Measurements from ENCODE around the gene RAVER2.
"Not testable (repeated sequence)": the region's sequence is repeated elsewhere in the genome, so short reads cannot be mapped to it uniquely, and the experiment has no call there.

The RAVER2 gene, protein sequence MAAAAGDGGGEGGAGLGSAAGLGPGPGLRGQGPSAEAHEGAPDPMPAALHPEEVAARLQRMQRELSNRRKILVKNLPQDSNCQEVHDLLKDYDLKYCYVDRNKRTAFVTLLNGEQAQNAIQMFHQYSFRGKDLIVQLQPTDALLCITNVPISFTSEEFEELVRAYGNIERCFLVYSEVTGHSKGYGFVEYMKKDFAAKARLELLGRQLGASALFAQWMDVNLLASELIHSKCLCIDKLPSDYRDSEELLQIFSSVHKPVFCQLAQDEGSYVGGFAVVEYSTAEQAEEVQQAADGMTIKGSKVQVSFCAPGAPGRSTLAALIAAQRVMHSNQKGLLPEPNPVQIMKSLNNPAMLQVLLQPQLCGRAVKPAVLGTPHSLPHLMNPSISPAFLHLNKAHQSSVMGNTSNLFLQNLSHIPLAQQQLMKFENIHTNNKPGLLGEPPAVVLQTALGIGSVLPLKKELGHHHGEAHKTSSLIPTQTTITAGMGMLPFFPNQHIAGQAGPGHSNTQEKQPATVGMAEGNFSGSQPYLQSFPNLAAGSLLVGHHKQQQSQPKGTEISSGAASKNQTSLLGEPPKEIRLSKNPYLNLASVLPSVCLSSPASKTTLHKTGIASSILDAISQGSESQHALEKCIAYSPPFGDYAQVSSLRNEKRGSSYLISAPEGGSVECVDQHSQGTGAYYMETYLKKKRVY

DNA sequence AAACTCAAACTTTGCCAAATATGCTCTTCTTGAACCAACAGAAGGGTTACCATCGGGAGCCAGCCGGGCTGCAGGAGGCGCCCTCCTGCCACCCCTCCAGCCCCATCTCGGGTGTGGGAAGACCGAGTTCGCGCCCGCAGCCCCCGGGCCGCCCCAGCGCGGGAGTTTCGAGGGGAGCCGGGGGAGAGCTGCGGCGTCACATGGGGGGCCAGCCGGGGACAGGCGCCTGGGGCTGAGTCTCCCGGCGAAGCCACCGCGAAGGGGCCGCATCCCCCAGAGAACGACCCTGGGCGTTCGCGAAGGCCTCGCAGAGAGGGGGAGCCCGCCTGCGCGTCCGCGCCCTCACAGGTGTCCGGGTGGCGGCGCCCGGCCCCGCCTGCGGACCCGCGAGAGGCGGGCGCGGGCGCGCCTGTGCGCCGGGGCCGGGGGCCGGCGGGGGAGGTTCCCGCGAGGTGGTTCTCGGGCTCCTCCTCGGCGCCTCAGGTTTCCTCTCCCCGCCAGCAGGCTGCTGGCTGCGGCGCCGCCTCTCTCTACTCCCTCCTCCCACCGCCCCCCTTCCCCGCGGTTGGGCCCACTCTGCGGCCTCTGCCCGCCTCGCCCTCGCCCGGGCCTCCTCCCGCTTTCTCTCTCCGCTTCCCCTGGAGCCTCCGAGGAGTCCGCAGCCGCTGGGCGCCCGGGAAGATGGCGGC, at the start of gene RAVER2:
RAVER2 (plus strand) TSS at position 584 of the 689 bp plus-strand sequence; CDS start at position 682, 98 bp downstream.
- DNase-seq, result peak; percentile 63

- no peak for DNase-seq
Measured at GRCh38 chr1:64696879-64697278, 48.0 kb upstream of the RAVER2 start.

DNA sequence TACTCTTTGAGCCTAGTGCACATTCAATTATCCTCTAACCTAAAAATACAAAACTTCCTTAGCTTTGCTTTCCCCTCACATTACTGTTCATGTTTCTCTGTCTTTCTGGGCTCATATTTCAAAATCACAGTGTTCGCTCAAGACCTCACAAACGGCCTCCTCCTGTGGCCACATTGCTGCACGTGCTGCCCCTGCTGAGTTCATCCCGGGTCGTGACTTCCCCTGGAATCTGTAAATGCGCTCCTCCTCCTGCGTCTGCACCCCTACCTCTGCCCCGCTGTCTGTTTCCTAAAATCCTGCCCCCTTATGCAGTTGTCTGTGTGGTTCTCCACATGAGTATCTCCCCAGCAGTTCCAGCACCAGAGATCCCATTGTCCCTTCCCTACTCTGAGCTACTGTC, 45.5 kb upstream of the RAVER2 start:
- no peak for DNase-seq

- no peak for DNase-seq
Measured at GRCh38 chr1:64701071-64701470, 43.8 kb upstream of the RAVER2 start.

- DNase-seq, result no peak
Measured at GRCh38 chr1:64701886-64702285, 43.0 kb upstream of the RAVER2 start.

DNA sequence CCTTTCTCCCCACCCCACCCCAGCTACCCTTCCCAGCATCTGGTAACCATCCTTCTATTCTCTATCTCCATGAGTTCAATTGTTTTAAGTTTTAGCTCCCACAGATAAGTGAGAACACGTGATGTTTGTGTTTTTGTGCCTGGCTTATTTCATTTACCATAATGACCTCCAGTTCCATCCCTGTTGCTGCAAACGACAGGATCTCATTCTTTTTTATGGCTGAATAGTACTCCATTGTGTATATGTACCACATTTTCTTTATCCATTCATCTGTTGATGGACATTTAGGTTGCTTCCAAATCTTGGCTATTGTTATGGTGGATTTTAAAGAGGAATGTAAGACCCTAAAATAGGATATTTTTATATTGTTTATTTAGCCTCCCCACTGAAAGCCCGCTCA, 42.2 kb upstream of the RAVER2 start:
- DNase-seq, result not testable (repeated sequence)

DNA sequence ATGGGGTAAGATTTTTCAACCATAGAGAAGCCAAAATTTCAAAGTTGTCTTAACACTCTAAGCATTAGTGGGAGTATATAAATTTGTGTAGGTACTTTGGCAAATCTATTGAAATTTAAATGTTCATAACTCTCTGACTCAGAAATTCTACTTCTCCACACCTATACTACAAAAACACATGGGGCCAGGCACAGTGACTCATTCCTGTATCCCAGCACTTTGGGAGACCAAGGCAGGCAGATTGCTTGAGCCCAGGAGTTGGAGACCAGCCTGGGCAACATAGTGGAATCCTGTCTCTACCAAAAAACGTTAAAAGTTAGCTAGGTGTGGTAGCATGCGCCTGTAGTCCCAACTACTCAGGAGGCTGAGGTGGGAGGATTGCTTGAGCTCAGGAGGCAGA, 41.3 kb upstream of the RAVER2 start:
- no peak for DNase-seq

DNA sequence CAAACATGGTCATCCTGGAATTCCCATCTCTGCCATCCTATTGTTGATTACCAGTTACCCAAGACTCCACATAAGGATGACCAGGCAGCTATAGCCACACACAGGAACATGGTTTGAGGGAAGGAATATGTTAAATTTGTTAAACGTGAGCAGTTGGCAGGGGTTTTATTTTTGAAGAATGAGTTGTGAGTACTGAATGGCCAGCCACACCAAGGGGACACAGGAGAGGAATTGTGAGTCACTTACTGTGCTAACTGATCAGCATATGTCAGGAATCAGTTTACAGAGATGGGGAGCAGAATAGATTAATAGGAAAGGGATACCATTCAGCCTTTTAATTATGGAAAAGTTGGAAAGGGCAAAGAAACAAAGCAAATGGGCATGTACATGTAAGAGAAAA, 39.3 kb upstream of the RAVER2 start:
- DNase-seq, result no peak

- DNase-seq, result no peak
Measured at GRCh38 chr1:64711266-64711665, 33.6 kb upstream of the RAVER2 start.

- DNase-seq, result no peak
Measured at GRCh38 chr1:64712049-64712448, 32.8 kb upstream of the RAVER2 start.

- no peak for DNase-seq
Measured at GRCh38 chr1:64715186-64715585, 29.7 kb upstream of the RAVER2 start.

GRCh38 chr1:64721135-64721534, 23.7 kb upstream of the RAVER2 start:
- no peak for DNase-seq

DNA sequence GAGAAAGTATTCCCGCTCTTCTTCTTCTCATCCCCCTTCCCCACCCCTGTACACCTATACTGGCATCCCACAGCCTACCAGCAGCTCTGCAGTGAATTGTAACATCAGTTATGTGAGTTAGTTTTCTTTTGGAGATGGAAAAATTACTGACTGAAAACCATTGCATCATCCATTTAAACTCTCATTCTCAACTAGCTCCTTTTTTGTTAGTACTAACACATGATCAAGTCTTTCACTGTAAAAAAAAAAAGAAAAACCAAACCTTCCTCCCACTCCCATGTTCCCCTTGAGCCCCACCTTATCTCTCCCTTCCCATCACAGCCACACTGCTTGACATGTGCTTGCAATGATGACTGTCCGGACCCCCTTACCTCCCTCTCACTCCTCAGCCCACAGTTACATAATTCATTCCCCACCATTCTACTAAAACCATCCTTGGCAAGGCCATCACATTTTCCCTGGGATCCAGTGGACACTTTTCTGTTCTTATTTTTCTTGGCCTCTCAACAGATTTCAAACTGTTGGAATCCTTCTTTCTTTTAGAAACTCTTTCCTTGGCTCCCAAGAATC, 23.2 kb upstream of the RAVER2 start:
- DNase-seq, result no peak

DNA sequence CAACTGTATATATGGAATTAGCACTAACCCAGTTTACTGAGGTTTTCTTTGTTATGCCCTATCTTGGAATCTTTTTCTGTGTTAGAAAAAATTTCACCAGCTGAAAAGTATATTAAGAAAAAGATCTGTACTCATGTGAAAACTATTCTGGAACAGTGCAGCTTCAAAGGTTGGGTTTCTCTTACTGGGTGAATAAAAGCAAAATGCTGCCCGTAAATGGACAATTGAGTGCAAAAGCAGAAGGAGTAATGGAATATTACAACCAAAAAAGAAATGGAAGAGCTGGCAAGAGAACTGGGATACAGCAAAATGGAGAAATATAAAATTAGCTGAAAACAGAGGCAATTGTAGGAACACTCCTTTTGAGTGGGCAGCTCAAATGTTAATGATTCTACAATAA, 17.0 kb upstream of the RAVER2 start:
- DNase-seq, result no peak

GRCh38 chr1:64733581-64734286, 11.1 kb upstream of the RAVER2 start:
- DNase-seq, result no peak

DNA sequence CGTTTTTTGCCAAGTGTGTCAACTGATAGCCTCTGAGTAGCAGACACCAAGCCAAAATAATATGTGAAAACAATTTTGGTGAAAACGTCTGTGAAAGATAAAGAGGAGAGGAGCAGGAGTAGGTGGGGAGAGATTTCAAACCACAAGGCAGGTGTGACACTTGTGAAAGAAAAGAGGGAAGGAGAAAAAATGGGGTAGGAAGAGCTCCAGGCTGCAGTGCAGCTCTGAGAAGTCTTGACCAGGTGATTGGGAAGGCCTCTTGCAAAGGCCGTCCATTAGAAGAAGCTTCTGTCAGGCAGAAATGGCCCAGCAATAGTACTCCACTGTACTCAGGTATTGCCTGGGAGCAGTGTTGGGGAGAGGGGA, 10.6 kb upstream of the RAVER2 start:
- no peak for DNase-seq

GRCh38 chr1:64740687-64741086, 4.2 kb upstream of the RAVER2 start:
- not testable (repeated sequence) for DNase-seq

- DNase-seq, result no peak
Measured at GRCh38 chr1:64743954-64744491, 852 bp upstream of the RAVER2 start.

DNA sequence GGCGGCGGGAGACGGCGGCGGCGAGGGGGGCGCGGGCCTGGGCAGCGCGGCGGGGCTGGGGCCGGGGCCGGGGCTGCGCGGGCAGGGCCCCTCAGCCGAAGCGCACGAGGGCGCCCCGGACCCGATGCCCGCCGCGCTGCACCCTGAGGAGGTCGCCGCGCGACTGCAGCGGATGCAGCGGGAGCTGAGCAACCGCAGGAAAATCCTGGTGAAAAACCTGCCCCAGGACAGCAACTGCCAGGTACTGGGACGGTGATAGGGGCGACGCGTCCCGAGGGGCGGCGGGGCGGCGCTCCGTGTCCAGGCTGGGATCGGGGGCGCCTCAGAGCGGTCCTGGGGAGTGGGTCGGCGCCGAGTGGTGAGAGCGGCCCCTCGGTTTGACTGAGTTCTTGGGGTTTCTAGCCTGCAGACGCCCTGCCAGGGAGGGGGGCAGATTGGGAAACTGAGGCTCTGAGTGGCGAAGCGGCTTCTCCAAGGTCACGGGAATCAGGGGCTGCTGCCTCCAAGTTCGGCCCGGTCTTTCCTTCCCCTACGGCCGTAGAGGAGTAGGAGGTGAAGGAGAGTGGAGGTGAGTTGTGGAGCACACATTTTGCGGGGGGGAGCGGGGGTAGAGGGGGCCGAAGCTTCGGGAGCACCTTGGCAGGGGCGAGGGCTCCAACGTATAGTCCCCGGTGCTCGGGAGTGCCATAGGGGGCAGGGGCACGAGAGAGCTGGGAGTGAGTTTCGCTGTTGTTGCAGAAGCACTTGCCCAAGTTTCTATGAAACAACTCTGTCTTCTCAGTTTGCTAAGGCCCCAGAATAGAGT, 508 bp downstream of the RAVER2 start:
- DNase-seq, result peak; percentile 26

DNA sequence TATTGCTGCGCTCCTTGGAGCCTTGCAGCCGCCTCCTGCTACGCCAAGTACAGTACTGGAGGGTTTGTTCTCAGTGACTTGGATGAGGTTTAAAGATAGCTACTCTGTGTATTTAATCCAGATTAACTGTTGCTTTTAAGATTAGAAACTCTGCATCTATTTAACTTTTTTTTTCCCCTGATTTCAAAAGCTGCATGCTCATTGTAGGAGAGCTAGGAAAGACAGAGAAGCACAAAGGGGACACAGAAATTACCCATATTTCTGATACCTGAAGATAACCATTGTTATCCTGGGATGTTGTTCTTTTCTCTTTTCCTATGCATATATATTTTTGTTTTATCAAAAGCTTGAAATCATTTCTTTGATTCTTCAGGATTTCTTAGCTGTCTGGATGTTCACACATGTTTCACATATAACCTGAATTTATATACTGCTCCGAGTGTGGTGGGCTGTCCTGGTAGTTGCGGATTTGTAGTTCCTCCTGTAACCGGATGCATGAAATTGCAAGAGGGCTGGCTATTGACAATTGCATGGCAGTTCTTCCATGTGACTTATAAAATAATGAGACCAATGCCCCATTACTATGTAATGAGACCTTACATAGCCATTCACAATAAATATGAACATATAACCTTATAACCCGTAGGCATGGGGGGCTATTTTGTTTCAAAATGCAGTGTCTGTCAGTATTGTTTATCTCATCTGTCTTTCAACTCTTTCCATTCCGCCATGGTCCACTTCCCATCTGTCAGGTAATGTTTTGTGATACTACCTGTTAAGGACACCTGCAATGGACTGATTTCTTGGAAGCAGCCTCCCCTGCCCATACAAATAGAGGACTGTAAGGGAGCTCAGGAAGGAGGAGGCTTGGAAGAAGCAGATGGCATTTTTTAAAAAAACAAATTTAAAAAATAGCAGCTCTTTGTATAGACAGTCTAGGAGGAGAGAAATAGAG, 1.4 kb downstream of the RAVER2 start:
- DNase-seq, result no peak

All from activated T-cell treated with anti-CD3 and anti-CD28 coated beads, Interleukin-2, amount 50 U/mL, for 1 hour (primary cell).